H1 (cell line): ENCODE measurements around the gene ZFAND3. TPM values are rescaled to one million over a fixed set of nuclear protein-coding genes. Genes with fewer than 3 reads are reported as not detected.

Source experiments
- CTBP2 ChIP-seq: IDR thresholded peaks from 2 replicates; pipeline ENCODE4 v1.7.0; 2011; ENCODE audit warnings: borderline replicate concordance, mild to moderate bottlenecking, moderate library complexity, mixed read lengths, low read length; ENCODE audit not compliant: insufficient read depth, insufficient read length
- EZH2 ChIP-seq: fragments of 200-600 bp; sonication (generic); IDR thresholded peaks from 2 replicates; pipeline ENCODE4 v1.7.1; 2012; ENCODE audit warnings: low read depth, mild to moderate bottlenecking, moderate library complexity, low read length, inconsistent platforms; ENCODE audit not compliant: severe bottlenecking
- polyA plus RNA-seq, 7 experiments: library from polyadenylated mRNA; depleted of rRNA in 3 of 7; stranded (reverse) in 5 of 7; unstranded in 2 of 7; fragments of >200 nt in 5 of 7; fragments of 200-250 nt in 2 of 7; gene quantifications; 1 replicate in 5 of 7; 2 replicates in 1 of 7; 4 replicates in 1 of 7; pipeline versions ENCODE4 v1.2.1 to v1.2.3, GENCODE V29; 2011 to 2013; ENCODE audit warnings: missing spikeins in 2 of 7, mixed read lengths in 2 of 7
- total RNA-seq: library from RNA; stranded (reverse); fragmentation: NEBNext Ultra II Directional; extraction: Animal tissue kit (Norgen Biotek cat#: 25700); gene quantifications from 2 replicates; pipeline ENCODE4 v1.2.1, GENCODE V29; 2021

Gene ZFAND3
- total and polyA plus RNA-seq, 2 of the 8 experiments (the other 6 are each of a cell fraction or from before 2014, with no cell fraction given) = 13.0 to 51.3 TPM

DNA sequence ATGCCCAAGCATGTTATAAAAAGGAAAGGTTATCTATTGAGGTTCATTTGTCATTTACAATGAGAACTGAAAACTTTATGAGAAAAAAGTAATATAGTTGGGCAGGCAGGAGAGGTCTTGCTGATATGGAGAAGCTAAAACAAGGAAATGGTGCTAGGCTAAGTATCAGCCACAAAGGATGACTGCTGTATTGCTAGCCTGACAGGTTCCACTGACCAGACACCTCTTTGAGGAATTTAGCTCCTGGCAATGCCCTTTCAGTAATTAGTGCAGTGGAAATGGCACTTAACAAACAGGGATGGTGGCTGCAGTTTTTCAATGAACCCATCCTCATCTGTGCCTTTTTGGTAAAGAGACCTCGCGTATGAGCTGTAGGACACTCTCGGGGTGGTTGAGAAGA, 284.4 kb downstream of the ZFAND3 start (continued):
- no peak for TF ChIP-seq CTBP2
- no peak for TF ChIP-seq EZH2
- TF ChIP-seq, all 59 proteins: peak for 0
